ENCODE measurements around the gene EFHD1. TPM values are rescaled to one million over a fixed set of nuclear protein-coding genes. Genes with fewer than 3 reads are reported as not detected.
A peak's percentile ranks its signal among the peaks of the same experiment; 100 is the strongest.

Gene EFHD1
- total RNA-seq, 1 donor from 2014 or later, result 15.7 TPM

GRCh38 chr2:232693344-232693743 is 59.9 kb downstream of the EFHD1 start:
- Mint-ChIP-seq H3K27ac (ENCODE audit: unreplicated experiment) (no peak overlapping the region), H3K4me3 (ENCODE audit: unreplicated experiment) (no peak overlapping the region), H3K27me3 (ENCODE audit: low read depth, unreplicated experiment) (no peaks in the 10 kb centered on the region), H3K36me3 (ENCODE audit: low read depth, unreplicated experiment) (no peaks in the 10 kb centered on the region), H3K9me3 (ENCODE audit: unreplicated experiment) (no peaks in the 10 kb centered on the region), H3K4me1 (ENCODE audit: low read depth, unreplicated experiment) (no peaks in the 10 kb centered on the region)
- DNase-seq (ENCODE audit: low read depth) (no peak), FAIRE-seq (no peak)
- Histone ChIP-seq H3K4me1 (ENCODE audit: insufficient read depth, low read length) (peaks cover 3% of the 10 kb centered on the region), H3K27me3 (ENCODE audit: insufficient read depth, low read length) (no peaks in the 10 kb centered on the region), H2AFZ (ENCODE audit: low read depth, low read length) (no peak overlapping the region), H3K4me3 (ENCODE audit: insufficient read depth, low read depth, low read length) (no peak overlapping the region), H3K9me3 (ENCODE audit: insufficient read depth, low read depth, low read length) (no peaks in the 10 kb centered on the region), H3K4me2 (ENCODE audit: low read length) (no peak overlapping the region), H3K27ac (ENCODE audit: low read depth, low read length) (no peak overlapping the region), H3K36me3 (ENCODE audit: insufficient read depth, low read length) (no peaks in the 10 kb centered on the region), H3K9ac (ENCODE audit: low read length) (no peak overlapping the region), H4K20me1 (ENCODE audit: insufficient read depth, low read length) (peaks cover 5% of the 10 kb centered on the region), H3K79me2 (ENCODE audit: insufficient read depth, low read length) (peaks cover 11% of the 10 kb centered on the region)
- TF ChIP-seq EZH2 (IDR thresholded peaks at IDR 0.05; ENCODE audit: insufficient read depth, low read length), result no peak
- no peak for TF ChIP-seq CTCF (IDR thresholded peaks at IDR 0.05; ENCODE audit: insufficient read depth, low read depth, low read length)

DNA sequence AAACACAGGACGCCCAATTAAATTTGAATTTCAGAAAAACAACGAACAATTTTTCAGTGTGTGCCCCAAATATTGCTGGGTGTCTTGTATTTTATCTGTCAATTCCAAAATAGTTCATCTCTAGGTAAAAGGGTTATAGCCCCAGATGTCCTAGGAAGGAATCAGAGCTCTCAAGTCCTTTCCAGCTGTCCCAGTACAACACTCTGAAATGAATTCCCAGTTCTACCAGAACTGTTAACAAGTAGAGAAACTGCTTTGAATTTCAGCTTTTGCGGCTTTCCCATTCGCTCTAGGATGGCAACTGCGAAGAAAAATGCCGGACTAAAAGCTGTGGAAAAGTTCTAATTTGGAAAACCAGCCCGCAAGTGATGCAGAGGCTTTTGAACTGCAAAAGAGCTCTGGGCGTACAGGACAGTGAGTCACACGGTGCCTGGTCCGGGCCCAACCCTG is 63.2 kb downstream of the EFHD1 start:
- H3K27ac Mint-ChIP-seq (ENCODE audit: unreplicated experiment), result peak overlapping the region; percentile 69
- H3K4me3 ChIP-seq (ENCODE audit: insufficient read depth, low read depth, low read length), result peak overlapping the region; percentile 87
- no peak for FAIRE-seq

More for the DNA sequence above, 63.2 kb downstream of the EFHD1 start:
- Histone ChIP-seq H3K79me2 (ENCODE audit: insufficient read depth, low read length) (peaks cover 44% of the 10 kb centered on the region), H2AFZ (ENCODE audit: low read depth, low read length) (peak overlapping the region; percentile 94), H4K20me1 (ENCODE audit: insufficient read depth, low read length) (peaks cover 32% of the 10 kb centered on the region), H3K4me2 (ENCODE audit: low read length) (peak overlapping the region; percentile 95), H3K27me3 (ENCODE audit: insufficient read depth, low read length) (no peaks in the 10 kb centered on the region), H3K36me3 (ENCODE audit: insufficient read depth, low read length) (no peaks in the 10 kb centered on the region), H3K27ac (ENCODE audit: low read depth, low read length) (peak overlapping the region; percentile 30), H3K9ac (ENCODE audit: low read length) (peak overlapping the region; percentile 96), H3K4me1 (ENCODE audit: insufficient read depth, low read length) (peaks cover 9% of the 10 kb centered on the region), H3K9me3 (ENCODE audit: insufficient read depth, low read depth, low read length) (no peaks in the 10 kb centered on the region)
- Mint-ChIP-seq H3K4me3 (ENCODE audit: unreplicated experiment) (peak overlapping the region; percentile 75), H3K27me3 (ENCODE audit: low read depth, unreplicated experiment) (no peaks in the 10 kb centered on the region), H3K4me1 (ENCODE audit: low read depth, unreplicated experiment) (peaks cover 23% of the 10 kb centered on the region), H3K36me3 (ENCODE audit: low read depth, unreplicated experiment) (no peaks in the 10 kb centered on the region), H3K9me3 (ENCODE audit: unreplicated experiment) (no peaks in the 10 kb centered on the region)
- no peak for DNase-seq (ENCODE audit: low read depth)
- TF ChIP-seq CTCF (IDR thresholded peaks at IDR 0.05; ENCODE audit: insufficient read depth, low read depth, low read length) (no peak), EZH2 (IDR thresholded peaks at IDR 0.05; ENCODE audit: insufficient read depth, low read length) (no peak)

All from astrocyte (in vitro differentiated cells and primary cell).